Measurements from ENCODE around the gene YEATS4.
A peak's percentile ranks its signal among the peaks of the same experiment; 100 is the strongest.

Gene YEATS4

GRCh38 chr12:69342421-69342820, 17.1 kb upstream of the YEATS4 start:
- DNase-seq, result peak in 1 of 2 experiments; percentile 22

- DNase-seq, result peak; percentile 67 to 78
Measured at GRCh38 chr12:69343357-69343756, 16.2 kb upstream of the YEATS4 start.

- DNase-seq, result no peak
Measured at GRCh38 chr12:69343885-69344612, 15.5 kb upstream of the YEATS4 start.

GRCh38 chr12:69345077-69345476, 14.5 kb upstream of the YEATS4 start:
- no peak for DNase-seq

- DNase-seq, result no peak
Measured at GRCh38 chr12:69345742-69346141, 13.8 kb upstream of the YEATS4 start.

GRCh38 chr12:69348162-69348938, 11.2 kb upstream of the YEATS4 start, which contains the start of gene LYZ:
TSS of gene LYZ (plus strand) at chr12:69348381. CDS start at chr12:69348409, 28 bp downstream.
- DNase-seq, result peak; percentile 89 to 92

- DNase-seq, result no peak
Measured at GRCh38 chr12:69350002-69350626, 9.4 kb upstream of the YEATS4 start.

GRCh38 chr12:69350777-69351176, 8.8 kb upstream of the YEATS4 start:
- no peak for DNase-seq

GRCh38 chr12:69351462-69352236, 7.9 kb upstream of the YEATS4 start:
- no peak for DNase-seq

GRCh38 chr12:69352904-69353303, 6.6 kb upstream of the YEATS4 start:
- DNase-seq, result no peak

GRCh38 chr12:69354172-69354555, 5.4 kb upstream of the YEATS4 start:
- no peak for DNase-seq

- no peak for DNase-seq
Measured at GRCh38 chr12:69354556-69355187, 4.9 kb upstream of the YEATS4 start.

- DNase-seq, result no peak
Measured at GRCh38 chr12:69355363-69356028, 4.0 kb upstream of the YEATS4 start.

- DNase-seq, result no peak
Measured at GRCh38 chr12:69360348-69360672, 767 bp downstream of the YEATS4 start.

- no peak for DNase-seq
Measured at GRCh38 chr12:69366796-69367195, 7.3 kb downstream of the YEATS4 start.

- DNase-seq, result no peak
Measured at GRCh38 chr12:69368171-69368570, 8.6 kb downstream of the YEATS4 start.

GRCh38 chr12:69383074-69383473, 23.5 kb downstream of the YEATS4 start:
- no peak for DNase-seq

- no peak for DNase-seq
Measured at GRCh38 chr12:69385038-69385437, 25.5 kb downstream of the YEATS4 start.

- DNase-seq, result no peak
Measured at GRCh38 chr12:69386921-69387320, 27.4 kb downstream of the YEATS4 start.

- peak; percentile 56 to 66 for DNase-seq
Measured at GRCh38 chr12:69388371-69388770, 28.8 kb downstream of the YEATS4 start.

- no peak for DNase-seq
Measured at GRCh38 chr12:69389831-69390230, 30.3 kb downstream of the YEATS4 start.
